Astrocyte of the hippocampus (primary cell): ENCODE measurements around the gene P3H4.
"Not testable (repeated sequence)": the region's sequence is repeated elsewhere in the genome, so short reads cannot be mapped to it uniquely, and the experiment has no call there.

Experiments
- DNase-seq: peaks from one replicate; pipeline ENCODE4 v3.0.0; 2011; ENCODE audit warnings: low read depth, low spot score

Gene P3H4, protein sequence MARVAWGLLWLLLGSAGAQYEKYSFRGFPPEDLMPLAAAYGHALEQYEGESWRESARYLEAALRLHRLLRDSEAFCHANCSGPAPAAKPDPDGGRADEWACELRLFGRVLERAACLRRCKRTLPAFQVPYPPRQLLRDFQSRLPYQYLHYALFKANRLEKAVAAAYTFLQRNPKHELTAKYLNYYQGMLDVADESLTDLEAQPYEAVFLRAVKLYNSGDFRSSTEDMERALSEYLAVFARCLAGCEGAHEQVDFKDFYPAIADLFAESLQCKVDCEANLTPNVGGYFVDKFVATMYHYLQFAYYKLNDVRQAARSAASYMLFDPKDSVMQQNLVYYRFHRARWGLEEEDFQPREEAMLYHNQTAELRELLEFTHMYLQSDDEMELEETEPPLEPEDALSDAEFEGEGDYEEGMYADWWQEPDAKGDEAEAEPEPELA

DNA sequence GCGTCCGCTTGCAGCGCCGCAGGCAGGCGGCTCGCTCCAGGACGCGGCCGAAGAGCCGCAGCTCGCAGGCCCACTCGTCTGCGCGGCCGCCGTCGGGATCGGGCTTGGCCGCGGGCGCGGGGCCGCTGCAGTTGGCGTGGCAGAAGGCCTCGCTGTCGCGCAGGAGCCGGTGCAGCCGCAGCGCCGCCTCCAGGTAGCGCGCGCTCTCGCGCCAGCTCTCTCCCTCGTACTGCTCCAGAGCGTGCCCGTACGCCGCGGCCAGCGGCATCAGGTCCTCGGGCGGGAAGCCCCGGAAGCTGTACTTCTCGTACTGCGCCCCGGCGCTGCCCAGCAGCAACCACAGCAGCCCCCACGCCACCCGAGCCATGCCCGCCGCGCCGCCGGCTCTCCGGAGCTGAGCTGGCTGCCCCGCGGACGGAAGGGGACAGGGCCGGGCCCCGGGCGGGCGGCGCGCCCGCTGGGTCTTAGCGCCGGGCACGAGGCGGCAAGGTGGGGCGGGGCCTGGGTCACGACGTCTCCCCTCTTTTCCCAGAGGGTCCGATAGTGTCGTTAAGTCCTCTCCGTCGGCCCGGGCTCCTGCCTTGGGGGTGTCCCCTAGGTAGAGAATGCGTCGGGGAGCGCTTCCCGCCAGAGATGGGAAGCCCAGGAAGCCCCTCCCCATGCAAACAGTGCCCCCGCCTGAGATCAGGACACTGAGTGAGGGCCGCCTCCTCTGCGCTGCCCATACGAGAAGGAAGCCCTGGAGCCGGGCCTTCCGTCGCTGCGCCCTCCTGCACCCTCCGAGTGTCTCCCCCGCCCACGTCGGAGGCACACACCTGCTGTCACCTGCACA is at the start of gene P3H4:
P3H4 (minus strand) TSS at position 401 of the 832 bp plus-strand sequence; CDS start at position 367, 34 bp downstream.
- DNase-seq: peak; percentile 94

DNA sequence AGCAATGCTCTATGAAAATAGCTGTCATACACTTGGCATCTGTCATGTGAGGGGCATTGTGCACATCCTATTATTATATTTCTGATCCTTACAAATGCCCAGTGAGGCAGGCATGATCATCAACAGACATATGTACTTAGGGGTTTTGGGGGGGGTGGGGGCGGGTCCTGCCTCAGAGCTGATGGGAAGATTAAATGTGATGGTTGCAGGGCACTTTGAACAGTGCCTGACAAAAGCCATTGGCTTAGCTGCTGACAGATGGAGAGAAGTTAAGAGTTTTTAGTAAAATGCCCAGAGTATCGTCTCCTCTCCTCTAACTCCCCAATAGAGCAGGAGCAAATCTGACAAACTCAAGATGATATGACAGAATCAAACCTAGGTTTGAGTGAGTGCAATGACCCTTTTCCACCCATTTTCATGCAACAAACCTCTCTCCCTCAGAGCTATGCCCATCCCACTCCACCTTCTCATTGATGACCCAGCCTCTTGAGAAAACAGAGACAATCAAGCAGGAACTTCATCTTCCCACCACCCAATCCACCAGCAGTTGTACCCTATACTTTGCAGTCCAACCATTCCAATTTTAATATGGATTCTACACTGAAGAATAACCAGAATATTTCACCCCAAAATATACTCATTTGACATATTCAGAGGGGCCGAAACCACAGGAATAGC is 48.6 kb upstream of the P3H4 start:
- DNase-seq: no peak

DNA sequence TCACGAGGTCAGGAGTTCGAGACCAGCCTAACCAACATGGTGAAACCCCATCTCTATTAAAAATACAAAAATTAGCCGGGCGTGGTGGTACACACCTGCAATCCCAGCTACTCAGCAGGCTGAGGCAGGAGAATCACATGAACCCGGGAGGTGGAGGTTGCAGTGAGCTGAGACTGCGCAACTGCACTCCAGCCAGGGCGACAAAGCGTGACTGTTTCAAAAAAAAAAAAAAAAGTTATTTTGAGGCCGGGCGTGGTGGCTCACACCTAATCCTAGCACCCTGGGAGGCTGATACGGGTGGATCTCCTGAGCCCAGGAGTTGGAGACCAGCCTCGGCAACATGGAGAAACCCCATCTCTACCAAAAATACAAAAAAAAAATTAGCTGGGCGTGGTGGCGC is 39.6 kb upstream of the P3H4 start:
- DNase-seq: not testable (repeated sequence)

DNA sequence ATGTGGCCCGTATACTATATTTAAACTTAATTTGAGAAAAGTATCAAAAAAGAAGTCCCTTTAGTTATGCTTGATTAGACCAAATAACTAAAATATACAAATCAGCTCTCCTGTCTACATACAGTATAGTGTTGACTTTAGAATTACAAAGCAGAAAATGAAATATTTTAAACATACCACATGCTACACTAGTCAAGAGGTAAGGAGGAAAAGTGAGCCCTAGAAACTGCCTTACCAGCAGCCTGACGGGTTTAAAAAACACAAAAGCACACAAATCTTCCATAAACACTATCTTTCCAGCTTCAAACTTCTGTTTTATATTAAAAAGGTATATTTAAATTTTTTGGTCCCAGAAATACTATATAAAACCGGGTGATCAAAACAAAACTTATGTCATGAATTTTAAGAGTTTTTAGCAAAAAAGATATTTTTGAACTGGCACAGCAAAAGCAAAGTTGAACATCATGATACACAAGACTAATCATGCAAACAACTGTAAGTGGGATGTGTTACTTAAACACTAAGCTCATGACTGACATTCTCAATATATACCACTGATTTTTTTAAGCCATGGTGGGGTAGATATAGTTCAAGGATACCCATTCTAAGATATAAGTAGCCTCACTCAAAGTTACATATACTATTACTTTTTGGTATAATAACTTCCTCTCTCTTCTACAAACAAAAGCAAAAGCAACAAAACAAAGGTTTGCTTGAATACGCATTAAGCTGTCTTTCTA is 37.7 kb upstream of the P3H4 start:
- no peak for DNase-seq

DNA sequence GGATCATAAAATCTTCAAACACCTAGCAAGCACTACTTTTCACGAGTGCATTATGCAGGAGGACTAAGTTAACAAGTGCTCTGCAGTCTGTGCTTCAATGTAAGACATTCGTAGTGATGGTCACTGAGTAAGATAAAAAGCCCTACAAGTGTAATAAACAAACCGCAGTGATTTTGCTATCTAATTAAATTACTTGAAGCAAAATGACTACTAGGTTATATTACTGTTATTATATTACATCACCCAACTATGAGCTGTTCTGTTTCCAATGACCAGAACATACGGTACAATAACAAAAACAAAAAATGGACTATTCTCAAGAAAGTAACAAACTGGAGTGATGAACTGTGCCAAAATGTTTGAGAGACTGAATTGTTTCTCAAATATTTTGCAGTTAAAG is 37.0 kb upstream of the P3H4 start:
- DNase-seq: no peak

DNA sequence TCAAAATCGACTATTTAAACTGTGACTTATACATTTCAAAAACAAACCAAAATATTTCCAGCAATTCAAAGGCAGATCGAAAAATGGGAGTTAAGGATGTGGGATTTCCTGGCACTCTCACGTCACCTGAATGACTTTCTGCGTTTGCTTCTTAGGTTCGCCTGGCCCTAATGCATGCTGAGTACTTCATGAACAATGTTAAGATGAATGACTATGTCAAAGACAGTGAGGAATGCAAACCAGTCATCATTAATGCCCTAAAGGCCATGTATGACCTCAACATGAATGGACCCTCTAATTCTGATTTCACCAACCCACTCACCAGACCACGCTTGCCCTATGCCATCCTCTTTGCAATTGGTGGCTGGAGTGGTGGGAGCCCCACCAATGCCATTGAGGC is 33.2 kb upstream of the P3H4 start:
- DNase-seq: no peak

DNA sequence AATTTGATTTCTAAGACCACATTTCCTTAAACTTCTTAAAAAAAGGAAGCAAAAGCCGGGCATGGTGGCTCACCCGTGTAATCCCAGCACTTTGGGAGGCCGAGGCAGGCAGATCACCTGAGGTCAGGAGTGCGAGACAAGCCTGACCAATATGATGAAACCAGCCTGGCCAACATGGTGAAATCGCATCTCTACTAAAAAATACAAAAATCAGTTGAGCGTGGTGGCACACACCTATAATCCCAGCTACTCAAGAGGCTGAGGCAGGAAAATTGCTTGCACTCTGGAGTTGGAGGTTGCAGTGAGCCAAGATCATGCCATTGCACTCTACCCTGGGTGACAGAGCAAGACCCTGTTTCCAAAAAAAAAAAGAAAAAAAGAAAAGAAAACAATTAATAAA is 29.0 kb upstream of the P3H4 start:
- not testable (repeated sequence) for DNase-seq

DNA sequence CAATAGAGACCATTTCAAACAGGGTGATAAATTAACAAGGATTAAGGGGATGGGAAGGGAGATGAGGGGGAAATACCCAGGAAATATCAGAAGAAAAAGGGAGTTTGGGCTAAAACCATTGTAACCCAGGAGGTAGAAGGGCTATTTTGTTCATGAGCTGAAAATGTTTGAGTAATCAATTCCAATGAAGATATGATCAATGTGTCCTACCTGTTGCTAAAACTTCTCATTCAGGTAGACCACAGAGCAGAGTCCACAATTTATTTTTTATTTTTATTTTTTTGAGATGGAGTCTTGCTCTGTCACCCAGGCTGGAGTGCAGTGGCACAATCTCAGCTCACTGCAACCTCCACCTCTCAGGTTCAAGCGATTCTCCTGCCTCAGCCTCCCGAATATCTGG is 27.7 kb upstream of the P3H4 start:
- DNase-seq: not testable (repeated sequence)

DNA sequence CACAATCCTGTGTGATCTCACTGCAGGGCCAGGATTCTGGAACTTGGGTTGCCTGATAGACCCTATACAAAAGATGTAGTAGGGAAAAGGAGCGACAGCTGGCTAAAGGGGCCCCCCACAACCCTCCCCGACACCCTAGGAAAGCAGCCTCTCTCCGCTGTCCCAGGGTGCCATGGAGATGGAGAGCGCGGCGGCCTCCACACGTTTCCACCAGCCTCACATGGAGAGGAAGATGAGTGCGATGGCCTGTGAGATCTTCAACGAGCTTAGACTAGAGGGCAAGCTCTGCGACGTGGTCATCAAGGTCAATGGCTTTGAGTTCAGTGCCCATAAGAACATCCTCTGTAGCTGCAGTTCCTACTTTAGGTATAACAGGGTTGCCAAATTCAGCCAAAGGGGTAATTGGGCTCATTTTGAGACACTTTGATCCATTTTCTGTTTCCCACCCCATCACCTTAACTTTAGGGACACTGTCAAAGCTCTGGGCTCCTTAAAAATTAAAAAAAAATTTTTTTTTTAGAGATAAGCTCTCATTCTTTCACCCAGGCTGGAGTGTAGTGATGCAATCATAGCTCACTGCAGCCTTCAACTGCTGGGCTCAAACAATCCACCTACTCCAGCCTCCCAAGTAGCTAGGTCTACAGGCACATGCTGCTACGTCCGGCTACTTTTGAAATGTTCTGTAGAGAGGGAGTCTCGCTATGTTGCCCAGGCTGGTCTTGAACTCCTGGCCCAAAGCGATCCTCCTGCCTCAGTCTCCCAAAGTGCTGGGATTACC is 26.2 kb upstream of the P3H4 start, which contains the start of gene KLHL10:
KLHL10 (plus strand) TSS at position 65 of the 778 bp plus-strand sequence; CDS start at position 173, 108 bp downstream.
- DNase-seq: no peak

DNA sequence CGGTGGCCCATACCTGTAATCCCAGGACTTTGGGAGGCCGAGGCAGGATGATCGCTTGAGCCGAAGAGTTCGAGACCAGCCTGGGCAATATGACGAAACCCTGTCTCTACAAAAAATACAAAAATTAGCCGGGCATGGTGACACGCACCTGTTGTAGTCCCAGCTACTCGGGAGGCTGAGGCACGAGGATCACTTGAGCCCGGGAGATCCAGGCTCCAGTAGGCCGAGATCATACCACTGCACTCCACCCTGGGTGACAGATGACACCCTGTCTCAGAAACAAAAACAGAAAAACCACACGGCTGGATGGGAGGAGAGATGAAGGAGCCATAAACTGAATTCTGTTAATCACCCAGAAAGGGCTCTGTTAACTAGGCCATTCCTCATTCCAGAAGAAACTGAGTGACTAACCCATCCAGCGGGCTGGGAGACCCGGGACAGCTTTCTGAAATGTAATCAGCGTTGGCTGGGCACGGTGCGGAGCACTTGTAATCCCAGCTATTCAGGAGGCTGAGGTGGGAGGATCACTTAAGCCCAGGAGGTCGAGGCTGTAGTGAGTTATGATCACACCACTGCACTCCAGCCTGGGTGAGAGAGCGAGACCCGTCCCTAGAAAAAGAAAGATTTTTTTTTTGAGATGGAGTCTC is 24.9 kb upstream of the P3H4 start:
- DNase-seq: no peak

DNA sequence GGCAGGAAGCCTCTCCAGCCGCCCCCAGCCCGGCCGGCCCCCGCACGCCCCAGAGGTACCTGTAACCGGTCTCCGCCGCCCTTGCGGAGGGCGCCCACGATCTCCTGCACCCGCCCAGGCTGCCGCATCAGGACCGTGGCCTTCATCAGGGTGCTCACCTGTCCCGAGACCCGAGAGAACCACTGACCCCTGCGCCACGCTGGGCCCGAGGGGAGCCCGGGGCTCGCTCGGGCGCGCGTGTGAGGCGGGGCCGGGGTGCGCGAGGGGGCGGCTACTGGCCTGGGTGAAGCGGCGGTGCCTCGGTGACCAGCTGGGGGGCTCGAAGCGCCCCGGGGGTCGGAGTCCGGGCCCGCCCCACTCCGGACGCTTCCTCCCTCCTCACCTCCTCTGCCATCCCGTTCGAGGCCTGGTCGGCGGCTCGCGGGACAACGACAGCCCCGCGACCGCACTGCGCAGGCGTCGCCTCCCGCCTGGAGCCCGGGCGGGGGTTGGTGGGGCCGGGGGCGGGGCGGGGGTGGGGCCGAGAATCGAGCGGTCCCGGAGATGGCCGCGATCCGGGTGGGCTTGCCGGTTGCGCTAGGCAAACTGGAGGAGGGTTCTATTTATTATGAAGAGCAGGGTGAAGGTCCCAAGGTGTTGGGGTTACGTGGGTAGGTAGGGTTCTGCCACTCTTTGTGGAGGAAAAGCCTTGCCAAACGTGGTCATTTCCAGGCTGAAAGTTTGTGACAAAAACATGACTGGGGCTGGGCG is 24.2 kb upstream of the P3H4 start, which contains the start of gene NT5C3B:
NT5C3B (minus strand) TSS at position 433 of the 750 bp plus-strand sequence; CDS start at position 394, 39 bp downstream.
- peak; percentile 79 for DNase-seq

DNA sequence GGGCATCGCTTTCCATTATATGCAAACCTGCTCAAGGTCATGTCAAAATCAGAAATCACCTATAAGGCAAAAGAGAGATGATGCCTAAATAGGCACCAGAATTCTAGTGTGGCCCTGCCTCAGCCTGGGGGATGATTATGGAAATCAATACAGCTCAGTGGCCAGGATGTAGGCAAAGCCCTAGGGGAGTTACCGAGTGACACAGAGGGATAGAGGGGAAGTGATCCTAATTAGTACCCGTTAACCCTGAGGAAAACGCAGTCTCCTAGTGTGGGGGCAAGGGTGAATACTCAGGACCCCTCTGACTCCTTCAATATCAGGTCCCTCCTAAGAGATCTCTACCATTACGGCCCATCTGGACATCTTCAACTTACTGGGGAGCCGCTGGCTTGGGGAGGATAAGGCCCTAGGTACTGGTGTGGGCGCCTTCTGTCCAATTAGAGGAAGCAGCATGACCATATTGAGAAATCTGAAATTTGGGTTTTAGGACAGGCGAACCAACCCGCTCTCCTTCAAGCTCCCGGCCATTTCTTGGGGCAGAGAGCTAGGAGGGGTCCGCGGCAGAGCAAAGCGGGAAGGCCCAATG is 23.6 kb upstream of the P3H4 start:
- DNase-seq: no peak

DNA sequence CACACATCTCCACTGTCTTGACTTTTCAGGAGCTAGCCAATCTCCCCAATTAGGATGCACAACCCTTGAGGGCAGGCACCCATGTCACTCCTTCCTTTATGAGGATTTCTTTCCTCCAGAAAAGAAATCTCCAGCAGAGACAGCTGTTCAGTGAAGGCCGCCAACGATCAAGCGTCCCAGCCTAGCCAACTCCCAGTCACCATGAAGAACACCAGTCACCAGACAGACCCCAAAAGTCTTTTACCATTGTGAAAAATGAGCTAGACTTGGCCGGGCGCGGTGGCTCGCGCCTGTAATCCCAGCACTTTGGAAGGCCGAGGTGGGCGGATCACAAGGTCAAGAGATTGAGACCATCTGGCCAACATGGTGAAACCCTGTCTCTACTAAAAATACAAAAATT is 18.2 kb upstream of the P3H4 start:
- DNase-seq: not testable (repeated sequence)

DNA sequence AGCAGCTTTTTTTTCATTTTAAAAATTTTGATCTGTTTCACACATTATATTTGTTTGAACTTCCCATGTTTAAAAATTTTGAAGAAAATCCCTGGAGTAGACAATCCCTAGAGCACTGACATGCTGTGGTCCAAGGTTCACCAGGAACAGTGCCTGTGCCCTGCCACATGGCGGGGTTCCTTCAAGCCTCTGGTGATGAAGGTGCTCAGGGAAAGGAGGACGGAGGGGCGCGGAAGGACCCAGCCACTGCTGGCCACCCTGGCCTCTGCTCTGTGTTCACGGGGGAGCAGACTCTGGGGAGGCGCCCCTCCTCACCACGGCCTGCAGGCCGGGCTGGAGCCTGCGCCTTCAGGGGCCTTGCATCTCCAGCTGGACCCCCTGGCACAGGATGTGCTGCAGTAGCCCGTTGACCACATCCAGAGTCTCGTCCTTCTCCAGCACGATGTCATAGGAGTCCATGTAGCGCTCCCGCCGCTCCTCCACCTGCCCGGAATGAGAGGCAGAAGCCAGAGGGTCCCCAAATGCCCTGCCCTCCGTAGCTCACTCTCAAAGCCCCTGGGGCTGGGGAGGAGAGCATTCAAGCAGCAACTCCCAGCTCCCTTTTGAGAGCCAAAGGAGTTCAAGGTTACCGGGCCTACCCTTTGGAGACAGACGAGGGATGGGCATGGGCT is 13.6 kb upstream of the P3H4 start:
- DNase-seq: no peak

DNA sequence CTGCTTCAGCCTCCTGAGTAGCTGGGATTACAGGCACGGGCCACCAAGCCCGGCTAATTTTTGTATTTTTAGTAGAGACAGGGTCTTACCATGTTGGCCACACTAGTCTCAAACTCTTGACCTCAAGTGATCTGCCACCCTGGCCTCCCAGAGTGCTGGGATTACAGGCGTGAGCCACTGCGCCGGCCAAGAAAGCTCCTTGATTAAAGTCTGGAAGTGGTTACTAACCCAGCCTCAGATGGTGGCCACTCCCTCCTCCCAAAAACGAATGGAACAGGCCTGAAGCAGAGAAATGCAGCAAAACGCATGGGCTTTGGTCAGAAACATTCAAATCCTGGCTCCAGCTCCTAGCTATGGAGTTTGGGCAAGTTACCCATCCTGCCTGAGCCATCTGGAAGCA is 12.3 kb upstream of the P3H4 start:
- no peak for DNase-seq

DNA sequence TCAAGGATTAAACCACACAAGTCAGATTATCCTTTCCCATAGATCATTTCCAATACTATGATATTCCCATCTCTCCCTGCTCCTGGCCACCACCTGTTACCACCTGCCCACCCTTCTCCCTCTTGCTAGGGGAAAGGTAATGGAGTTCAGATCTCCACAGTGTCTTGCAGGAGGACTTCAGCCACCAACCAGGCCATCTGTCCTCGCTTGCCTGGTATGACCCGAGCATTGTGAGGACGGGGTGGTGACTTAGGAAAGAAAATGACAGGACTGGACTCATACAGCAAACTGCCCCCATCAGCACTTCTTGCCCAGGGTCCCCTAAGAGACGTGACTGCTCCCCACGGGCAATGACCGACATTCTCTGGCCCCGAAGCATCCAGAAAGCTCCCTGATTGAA is 11.8 kb upstream of the P3H4 start:
- DNase-seq: no peak

DNA sequence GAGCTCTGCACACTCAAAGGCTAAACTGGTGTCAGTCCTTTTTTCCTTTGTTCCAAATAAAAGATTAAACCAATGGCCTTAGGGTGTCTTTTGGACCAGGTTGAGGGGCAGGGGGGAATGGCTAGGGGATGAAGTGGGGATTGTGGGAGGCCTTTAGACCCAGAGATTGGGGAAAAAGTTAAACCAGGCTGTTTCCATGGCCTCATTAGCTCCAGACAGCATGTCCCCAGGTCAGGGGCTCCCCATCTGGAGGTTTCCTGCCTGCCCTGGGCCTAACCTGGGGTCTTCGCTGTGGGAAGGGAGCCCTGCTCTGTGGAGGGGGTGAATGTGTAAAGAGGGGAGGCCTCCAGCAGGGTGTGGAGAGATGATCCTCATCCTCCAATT is 11.4 kb upstream of the P3H4 start:
- DNase-seq: no peak
